Hematopoietic multipotent progenitor cell treated with erythropoietin and hydrocortisone succinate and interleukin-3 and kit ligand, for 4 days (in vitro differentiated cells): ENCODE data around the gene AFF3.

ENCODE experiments used
- DNase-seq: peaks from one replicate; pipeline ENCODE4 v3.0.0-alpha.2; 2015

Gene AFF3

GRCh38 chr2:99648906-99649789, 493.2 kb downstream of the AFF3 start:
- no peak for DNase-seq

DNA sequence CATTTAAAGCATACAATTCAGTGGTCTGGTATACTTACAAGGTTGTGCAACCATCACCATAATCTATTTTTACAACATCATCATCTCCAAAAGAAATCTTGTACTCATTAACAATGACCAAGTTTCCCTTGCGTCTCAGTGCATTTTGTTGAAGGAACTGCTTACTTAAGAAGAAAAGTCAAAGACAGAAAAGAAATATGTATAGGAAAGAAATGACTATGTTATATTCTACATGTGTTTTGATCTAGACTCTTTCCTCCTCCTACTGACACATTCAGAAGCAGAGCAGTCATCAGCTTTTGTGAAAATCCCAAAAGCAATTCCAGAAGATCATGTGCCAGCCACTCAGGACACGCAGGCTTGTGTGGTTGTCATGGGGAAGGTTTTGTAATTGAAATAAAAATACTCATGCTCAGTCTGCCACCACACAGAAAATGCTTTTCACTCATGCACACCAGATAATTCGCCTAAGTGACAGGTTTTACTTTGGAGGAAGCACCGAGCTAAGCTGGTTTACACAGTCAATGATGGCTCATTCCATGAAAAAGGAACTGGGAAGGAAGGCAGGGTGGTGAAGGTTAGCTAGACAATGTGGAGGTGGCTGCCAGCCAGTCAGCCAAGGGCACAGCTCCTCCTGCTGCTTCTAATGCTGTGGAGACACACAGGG, 494.1 kb downstream of the AFF3 start:
- DNase-seq, result no peak

DNA sequence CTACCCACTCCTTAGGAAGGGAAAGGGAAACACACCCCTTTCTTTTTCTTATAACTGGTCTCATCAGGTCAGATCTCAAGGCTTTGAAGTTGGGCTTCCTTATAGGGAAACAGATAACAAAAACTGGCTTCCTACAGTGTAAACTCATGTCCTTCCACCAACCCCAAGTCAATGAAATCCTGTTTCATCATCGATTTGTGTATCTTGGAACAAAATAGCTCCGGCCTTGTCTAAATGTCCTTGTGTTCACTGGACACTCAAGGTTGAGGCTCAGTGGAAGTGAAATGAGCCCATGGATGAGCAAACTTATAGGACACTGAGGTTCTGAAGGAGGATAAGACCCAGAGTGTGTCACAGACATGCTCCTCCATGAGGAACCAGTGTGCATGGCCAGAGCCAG, 496.4 kb downstream of the AFF3 start:
- DNase-seq, result no peak

DNA sequence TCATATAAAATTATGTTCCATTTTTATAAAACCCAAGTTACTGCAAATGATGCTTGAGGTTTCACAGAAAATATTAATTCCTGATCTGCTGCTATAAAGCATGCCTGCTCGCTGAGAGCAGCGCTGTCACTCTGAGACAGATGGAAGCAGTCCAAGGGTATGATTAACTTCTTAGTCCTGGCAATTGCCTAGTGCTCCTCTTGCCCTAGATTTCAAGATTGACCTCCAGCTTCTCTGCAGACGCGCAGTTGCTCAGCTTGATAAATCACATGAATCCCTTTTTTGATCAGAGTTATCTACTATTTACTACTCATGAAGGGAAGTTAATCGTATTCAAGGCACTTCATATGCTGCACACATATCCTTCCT, 498.0 kb downstream of the AFF3 start:
- no peak for DNase-seq

DNA sequence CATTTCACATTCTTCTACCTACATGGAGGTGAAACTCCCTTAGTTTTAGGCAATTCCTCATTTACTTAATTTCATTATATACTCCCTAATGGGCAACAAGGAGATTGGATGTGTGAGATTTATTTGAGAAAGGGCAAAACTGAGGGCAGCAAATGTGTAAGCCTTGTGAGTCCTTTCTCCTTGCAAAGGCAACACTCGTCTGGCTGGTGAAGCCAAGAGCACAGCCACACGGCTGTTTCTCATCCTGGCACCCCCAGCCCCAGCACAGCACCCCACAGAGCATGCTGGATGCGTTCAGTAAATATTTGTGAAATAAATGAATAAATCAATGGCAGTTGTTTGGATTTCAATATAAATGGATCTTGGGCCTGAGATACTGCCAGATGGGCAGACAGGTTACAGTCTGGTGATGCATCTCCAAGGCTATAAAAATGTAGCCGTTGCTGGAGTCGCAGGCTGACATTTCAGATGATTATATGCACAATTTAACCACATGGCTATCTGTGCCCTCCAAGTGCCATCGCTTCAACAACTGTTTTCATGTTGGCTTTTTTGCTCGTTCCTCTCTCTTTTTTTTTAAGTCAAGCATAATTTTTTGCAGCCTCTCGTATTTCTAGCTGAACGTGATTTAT, 498.5 kb downstream of the AFF3 start:
- DNase-seq, result no peak

- DNase-seq, result no peak
Observed at GRCh38 chr2:99641999-99642398, 500.4 kb downstream of the AFF3 start.

- no peak for DNase-seq
Observed at GRCh38 chr2:99640635-99641151, 501.7 kb downstream of the AFF3 start.

DNA sequence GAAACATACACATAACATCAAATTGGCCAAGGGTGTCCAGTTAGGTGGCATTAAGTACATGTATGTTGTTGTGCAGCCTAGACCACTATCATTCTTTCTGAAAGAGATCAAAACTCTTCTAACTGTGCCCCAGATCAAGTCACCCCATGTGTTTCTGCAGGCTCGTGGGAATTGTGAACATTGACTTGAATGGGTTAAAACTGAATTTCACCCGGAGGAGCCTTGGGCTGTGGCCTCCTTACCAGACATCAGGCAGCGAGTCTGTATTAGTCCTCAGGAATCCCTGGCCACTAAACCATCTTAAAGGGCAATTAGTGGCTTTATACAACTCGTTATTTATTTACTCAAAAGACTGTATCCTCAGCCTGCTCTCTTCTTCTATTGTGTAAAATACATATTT, 503.6 kb downstream of the AFF3 start:
- no peak for DNase-seq

- DNase-seq, result no peak
Observed at GRCh38 chr2:99637159-99637697, 505.2 kb downstream of the AFF3 start.

- no peak for DNase-seq
Observed at GRCh38 chr2:99636144-99637034, 506.0 kb downstream of the AFF3 start.

- DNase-seq, result no peak
Observed at GRCh38 chr2:99635710-99636109, 506.7 kb downstream of the AFF3 start.

DNA sequence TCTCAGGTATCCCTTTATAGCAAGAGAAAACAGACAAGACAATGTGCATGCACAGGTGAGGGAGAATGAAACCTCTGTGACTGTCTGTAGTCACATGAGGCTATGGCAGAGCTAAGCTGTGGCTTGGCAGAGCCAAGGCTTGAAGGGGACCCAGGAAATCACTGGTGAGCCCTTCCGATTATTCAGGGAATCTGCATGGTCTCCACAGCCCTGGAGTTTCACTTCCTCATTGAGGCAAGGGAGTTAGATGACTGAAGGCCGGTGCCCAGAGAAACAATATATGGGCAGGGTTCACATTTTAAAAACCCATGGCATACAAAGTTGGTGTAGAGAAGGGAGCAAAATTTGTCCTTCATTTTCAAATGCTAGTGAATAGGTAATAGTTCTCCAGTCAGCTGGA, 508.2 kb downstream of the AFF3 start:
- DNase-seq, result no peak

DNA sequence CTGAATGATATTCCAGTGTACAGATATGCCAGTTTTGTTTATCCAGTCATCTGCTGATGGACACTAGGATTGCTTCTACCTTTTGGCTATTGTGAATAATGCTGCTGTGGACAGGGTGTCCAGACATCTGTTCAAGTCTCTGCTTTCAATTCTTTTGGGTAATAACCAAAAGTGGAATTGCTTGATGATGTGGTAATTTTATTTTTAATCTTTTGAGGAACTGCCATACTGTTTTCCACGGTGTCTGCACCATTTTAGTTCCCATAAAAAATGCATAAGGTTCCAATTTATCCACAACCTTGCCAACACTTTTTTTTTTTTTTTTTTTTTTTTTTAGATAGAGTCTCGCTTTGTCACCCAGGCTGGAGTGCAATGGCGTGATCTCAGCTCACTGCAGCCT, 510.7 kb downstream of the AFF3 start:
- no peak for DNase-seq

DNA sequence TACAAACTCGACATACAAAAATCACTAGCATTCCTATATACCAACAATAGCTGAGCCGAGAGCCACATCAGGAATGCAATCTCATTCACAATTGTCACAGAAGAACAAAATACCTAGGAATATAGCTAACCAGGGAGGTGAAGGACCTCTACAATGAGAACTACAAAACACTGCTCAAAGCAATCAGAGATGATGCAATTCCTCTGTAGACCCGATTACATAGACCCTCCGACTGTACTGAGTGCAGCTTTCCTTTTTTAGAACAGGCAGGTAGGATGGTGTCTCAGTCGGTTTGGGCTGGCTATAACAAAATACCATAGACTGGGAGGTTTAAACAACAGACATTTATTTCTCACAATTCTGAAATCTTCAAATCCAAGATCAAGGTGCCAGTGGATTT, 513.1 kb downstream of the AFF3 start:
- DNase-seq, result no peak

- DNase-seq, result no peak
Observed at GRCh38 chr2:99626158-99626557, 516.2 kb downstream of the AFF3 start.

GRCh38 chr2:99624677-99625076, 517.7 kb downstream of the AFF3 start:
- DNase-seq, result no peak

DNA sequence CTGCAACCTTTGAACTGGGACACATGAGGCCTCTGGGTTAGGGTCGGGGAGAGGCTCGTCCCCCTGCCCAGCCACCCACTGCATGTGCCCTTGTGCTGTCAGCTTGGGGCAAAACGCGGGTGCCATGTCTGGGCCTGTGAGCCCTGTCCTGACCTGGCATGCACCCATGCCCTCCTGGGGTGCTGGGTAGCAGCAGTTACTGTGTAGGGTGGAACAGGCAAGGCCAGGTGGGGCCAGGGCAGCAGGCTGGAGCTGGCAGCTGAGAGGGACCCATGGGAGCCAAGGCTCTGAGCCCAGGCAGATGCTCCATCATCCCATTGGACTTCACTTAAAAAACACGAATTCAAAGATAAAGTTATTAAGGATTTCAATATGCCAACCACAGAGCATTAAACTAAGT, 518.8 kb downstream of the AFF3 start:
- no peak for DNase-seq

DNA sequence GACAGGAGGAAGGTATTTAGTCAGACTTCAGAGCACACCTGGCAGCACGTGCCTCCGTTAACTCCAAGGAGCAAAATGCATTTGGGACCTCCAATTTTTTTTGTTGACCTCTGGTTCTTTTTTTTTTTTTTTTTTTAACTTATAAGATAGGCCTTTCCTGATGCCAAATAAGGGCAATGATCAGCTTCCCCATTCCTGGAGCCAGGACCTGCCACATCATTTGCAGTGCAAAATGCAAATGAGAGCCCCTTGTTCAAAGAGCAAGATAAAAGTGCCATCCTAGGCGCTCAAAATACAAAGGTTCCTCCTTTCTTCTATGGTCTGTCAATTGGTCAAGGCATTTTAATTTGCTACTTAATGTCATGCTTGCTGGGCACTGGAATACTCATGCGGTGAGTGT, 519.4 kb downstream of the AFF3 start:
- no peak for DNase-seq

DNA sequence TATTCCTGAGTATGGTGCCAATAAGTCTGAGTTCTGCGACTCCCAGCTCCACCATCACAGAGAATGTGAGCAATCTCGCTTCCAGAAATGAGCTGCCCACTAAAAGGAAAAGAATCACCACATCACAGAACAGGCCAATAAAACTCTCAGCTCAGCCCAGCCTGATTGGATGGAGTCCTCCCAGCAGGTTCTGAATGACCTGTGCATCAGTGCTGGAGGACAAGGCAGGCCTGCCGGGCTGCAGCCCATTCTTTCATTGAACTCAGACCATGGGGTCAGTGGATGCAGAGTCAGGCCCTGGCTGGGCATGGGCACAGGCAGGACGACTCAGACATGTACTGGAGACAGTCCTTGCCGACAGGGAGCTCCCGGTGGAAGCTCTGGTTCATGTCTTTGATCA, 519.9 kb downstream of the AFF3 start:
- DNase-seq, result no peak

DNA sequence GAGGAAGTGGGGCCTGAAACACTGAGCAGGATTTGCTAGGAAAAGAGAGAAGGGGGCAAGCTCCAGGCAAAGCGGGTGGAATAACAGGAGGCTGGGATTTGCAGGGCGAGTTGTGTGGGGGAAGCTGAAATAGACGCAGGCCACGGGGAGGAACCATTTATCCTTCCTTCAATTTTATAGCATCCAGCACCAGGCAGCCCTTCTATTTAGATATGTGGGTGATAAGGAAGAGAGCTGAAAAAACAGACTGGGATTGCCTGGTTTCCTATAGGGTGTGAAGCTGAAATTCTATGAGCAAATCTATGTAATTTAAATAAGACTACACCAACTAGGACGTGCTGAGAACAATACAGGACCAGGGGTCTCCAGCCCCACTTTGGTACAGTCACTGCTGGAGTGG, 520.6 kb downstream of the AFF3 start:
- no peak for DNase-seq

DNA sequence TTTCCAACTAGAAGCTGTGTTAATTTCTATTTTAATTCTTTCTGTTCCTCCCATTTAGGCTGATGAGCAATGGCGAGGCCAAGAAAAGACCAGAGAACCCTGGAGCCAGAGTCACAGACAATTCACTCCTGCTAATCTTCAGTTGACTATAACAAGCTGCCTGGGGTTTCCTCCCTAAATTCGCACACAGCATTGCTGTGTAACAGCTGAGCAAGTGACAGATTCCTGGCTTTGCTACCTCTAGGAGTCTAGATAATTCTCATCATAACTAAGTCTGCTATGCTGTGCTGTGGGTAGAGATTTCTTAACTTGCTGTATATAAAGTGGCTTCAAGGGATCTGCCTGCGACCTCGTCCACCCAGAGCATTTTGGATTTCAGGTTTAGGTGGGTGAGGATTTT, 521.3 kb downstream of the AFF3 start:
- DNase-seq, result no peak

DNA sequence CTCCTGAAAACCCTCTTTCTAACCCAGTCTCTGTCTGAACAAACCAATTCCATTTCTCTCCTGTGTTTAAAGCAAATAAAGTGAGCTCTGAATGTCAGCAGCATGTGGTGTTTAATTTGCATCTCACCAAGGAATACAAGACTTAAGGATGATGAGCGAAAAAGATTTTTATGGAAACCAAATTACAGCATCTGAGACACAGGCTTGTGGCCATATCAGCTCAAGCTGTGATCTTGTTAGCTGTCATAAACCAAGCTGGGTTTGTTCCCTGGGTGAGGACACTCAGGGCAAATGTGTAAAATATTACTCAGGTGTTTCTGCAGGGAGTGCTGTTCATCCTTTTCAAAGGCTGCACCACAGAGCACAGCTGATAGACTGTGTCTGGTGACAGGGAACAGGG, 523.2 kb downstream of the AFF3 start:
- DNase-seq, result no peak
